ENCODE data around the gene LMF1. TPM values are rescaled to one million over a fixed set of nuclear protein-coding genes. Genes with fewer than 3 reads are reported as not detected.

Gene LMF1
- total and polyA plus RNA-seq, 12 donors = 5.1 to 15.4 (median 7.6) TPM

GRCh38 chr16:1018447-1019198 lies 47.8 kb upstream of the LMF1 start:
- no peak for ATAC-seq
- H3K9me3 ChIP-seq = no peaks in the 10 kb centered on the region
- 79% methylated on average over 15 of the region's 15 CpGs for WGBS, 2 donors
- no peak for TF ChIP-seq CTCF (IDR thresholded peaks at IDR 0.05)
- intact Hi-C loops (cut with DNase I) = no loop called here
- no peaks in the 10 kb centered on the region for H3K36me3 ChIP-seq
- H3K4me1 ChIP-seq = peaks cover 0 to 28% (median 14%) of the 10 kb centered on the region in 9 donors
- peak overlapping the region in 8 of 10 donors; percentile 32 to 53 (median 42) for H3K4me3 ChIP-seq
- peak overlapping the region in 8 of 10 donors; percentile 65 to 80 (median 78) for H3K27ac ChIP-seq
- peaks cover 9 to 36% (median 32%) of the 10 kb centered on the region in 7 donors for H3K27me3 ChIP-seq
- no peak for DNase-seq

GRCh38 chr16:1014771-1015495 lies 44.1 kb upstream of the LMF1 start:
- H3K27me3 ChIP-seq = peaks cover 0 to 22% (median 11%) of the 10 kb centered on the region in 7 donors
- peak; percentile 12 to 62 (median 37) for ATAC-seq
- H3K4me3 ChIP-seq = no peak overlapping the region
- peak overlapping the region in 4 of 10 donors; percentile 6 to 53 (median 20) for H3K27ac ChIP-seq
- no peak for TF ChIP-seq CTCF (IDR thresholded peaks at IDR 0.05)
- H3K36me3 ChIP-seq = no peaks in the 10 kb centered on the region
- DNase-seq = peak; percentile 35 to 54
- intact Hi-C loops (cut with DNase I) = no loop called here
- 71 to 72% methylated on average over 22 of the region's 22 CpGs for WGBS, 2 donors
- peaks cover 0 to 14% (median 10%) of the 10 kb centered on the region in 9 donors for H3K4me1 ChIP-seq
- no peaks in the 10 kb centered on the region for H3K9me3 ChIP-seq

GRCh38 chr16:1014221-1014620 lies 43.4 kb upstream of the LMF1 start:
- Histone ChIP-seq H3K27me3 (peaks cover 0 to 29% (median 16%) of the 10 kb centered on the region in 7 donors), H3K27ac (peak overlapping the region in 2 of 10 donors; percentile 9 to 41), H3K4me3 (no peak overlapping the region), H3K9me3 (no peaks in the 10 kb centered on the region), H3K4me1 (peaks cover 0 to 7% (median 5%) of the 10 kb centered on the region in 9 donors), H3K36me3 (no peaks in the 10 kb centered on the region)
- no peak for TF ChIP-seq CTCF (IDR thresholded peaks at IDR 0.05)
- DNase-seq (no peak), ATAC-seq (no peak)
- intact Hi-C loops (cut with DNase I) = no loop called here
- WGBS, 2 donors = 89 to 96% methylated on average over 8 of the region's 8 CpGs

- H3K27ac ChIP-seq = no peak overlapping the region
- H3K4me3 ChIP-seq = no peak overlapping the region
- ATAC-seq (peak in 1 of 8 donors; percentile 6), DNase-seq (no peak)
- H3K9me3 ChIP-seq = no peaks in the 10 kb centered on the region
- intact Hi-C loops (cut with DNase I) = no loop called here
- 93 to 94% methylated on average over 4 to 8 of the region's 8 CpGs for WGBS, 2 donors
- no peaks in the 10 kb centered on the region for H3K36me3 ChIP-seq
- peaks cover 0 to 1% (median 0%) of the 10 kb centered on the region in 9 donors for H3K4me1 ChIP-seq
- no peak for TF ChIP-seq CTCF (IDR thresholded peaks at IDR 0.05)
- peaks cover 0 to 33% (median 18%) of the 10 kb centered on the region in 7 donors for H3K27me3 ChIP-seq
Measured at GRCh38 chr16:1013593-1013900, 42.8 kb upstream of the LMF1 start.

All from heart right ventricle (tissue), 16 donors.